DND-41 (cell line): ENCODE results near the gene PAPLN.

ENCODE experiments used
- ATAC-seq: fragments of 200-7000 bp; cut with Tn5 transposase; 3 replicates; pipeline ENCODE4 v1.9.1; 2021; ENCODE audit warnings: low read depth; ENCODE audit not compliant: insufficient read depth
- DNase-seq: peaks from one replicate; pipeline ENCODE4 v3.0.0-alpha.2; 2020
- H2AFZ ChIP-seq: 2 replicates; pipeline ENCODE4 v1.6.0; 2012; ENCODE audit warnings: low read depth, low read length
- H3K27ac ChIP-seq: 2 replicates; pipeline ENCODE4 v1.5.1; 2012; ENCODE audit warnings: low read length, inconsistent platforms
- H3K27me3 ChIP-seq: fragments of 200-600 bp; sonication (generic); 2 replicates; pipeline ENCODE4 v1.6.0; 2012; ENCODE audit warnings: low read length, mild to moderate bottlenecking, inconsistent platforms; ENCODE audit not compliant: insufficient read depth, poor library complexity
- H3K36me3 ChIP-seq: 2 replicates; pipeline ENCODE4 v1.5.1; 2012; ENCODE audit warnings: low read length, inconsistent platforms; ENCODE audit not compliant: insufficient read depth
- H3K4me1 ChIP-seq: 2 replicates; pipeline ENCODE4 v1.5.1; 2012; ENCODE audit warnings: mild to moderate bottlenecking, low read length; ENCODE audit not compliant: insufficient read depth
- H3K4me2 ChIP-seq: 2 replicates; pipeline ENCODE4 v1.6.0; 2012; ENCODE audit warnings: mild to moderate bottlenecking, moderate library complexity, low read length, inconsistent platforms; ENCODE audit not compliant: insufficient read depth
- H3K4me3 ChIP-seq, 2 experiments: fragments of 200-600 bp in 1 of 2; shearing (Covaris generic) in 1 of 2; 2 replicates each; pipeline ENCODE4 v1.5.1; 2012 to 2016; ENCODE audit warnings: inconsistent platforms in 2 of 2, low read length in 2 of 2, mild to moderate bottlenecking in 2 of 2, low read depth in 1 of 2, moderate library complexity in 1 of 2
- H3K79me2 ChIP-seq: 2 replicates; pipeline ENCODE4 v1.6.0; 2012; ENCODE audit warnings: low read length, inconsistent platforms; ENCODE audit not compliant: insufficient read depth
- H3K9ac ChIP-seq: 2 replicates; pipeline ENCODE4 v1.6.0; 2012; ENCODE audit warnings: low read depth, mild to moderate bottlenecking, inconsistent platforms, low read length, moderate library complexity
- H3K9me3 ChIP-seq: 2 replicates; pipeline ENCODE4 v1.5.1; 2012; ENCODE audit warnings: low read length, moderate library complexity, mild to moderate bottlenecking, inconsistent platforms; ENCODE audit not compliant: insufficient read depth, severe bottlenecking
- H4K20me1 ChIP-seq: 2 replicates; pipeline ENCODE4 v1.6.0; 2012; ENCODE audit warnings: low read length; ENCODE audit not compliant: insufficient read depth
- CTCF ChIP-seq: IDR thresholded peaks from 2 replicates; pipeline ENCODE4 v1.5.1; 2012; ENCODE audit warnings: borderline replicate concordance, low read length, moderate library complexity, mild to moderate bottlenecking; ENCODE audit not compliant: poor library complexity, severe bottlenecking; ENCODE audit errors: extremely low read depth
- EZH2 ChIP-seq: IDR thresholded peaks from 3 replicates; pipeline ENCODE4 v1.6.1; 2012; ENCODE audit warnings: borderline replicate concordance, low read depth, mild to moderate bottlenecking, moderate library complexity, low read length, inconsistent platforms; ENCODE audit not compliant: severe bottlenecking

Gene PAPLN

GRCh38 chr14:73234029-73234428 is 3.3 kb upstream of the PAPLN start:
- Histone ChIP-seq H3K27ac (no peak overlapping the region), H3K4me3 (no peak overlapping the region), H3K27me3 (peaks cover 8% of the 10 kb centered on the region), H3K36me3 (no peaks in the 10 kb centered on the region), H3K79me2 (no peaks in the 10 kb centered on the region), H3K4me1 (no peaks in the 10 kb centered on the region), H3K4me2 (no peak overlapping the region), H3K9ac (no peak overlapping the region), H2AFZ (no peak overlapping the region), H3K9me3 (no peaks in the 10 kb centered on the region), H4K20me1 (no peaks in the 10 kb centered on the region)
- no peak for TF ChIP-seq EZH2
- TF ChIP-seq CTCF, result no peak
- DNase-seq, result no peak
- no peak for ATAC-seq

GRCh38 chr14:73234586-73235394 is 2.5 kb upstream of the PAPLN start:
- Histone ChIP-seq H3K27ac (no peak overlapping the region), H3K36me3 (no peaks in the 10 kb centered on the region), H2AFZ (no peak overlapping the region), H3K4me2 (no peak overlapping the region), H3K9me3 (no peaks in the 10 kb centered on the region), H3K4me3 (no peak overlapping the region), H3K9ac (no peak overlapping the region), H3K4me1 (no peaks in the 10 kb centered on the region), H3K27me3 (peaks cover 8% of the 10 kb centered on the region), H4K20me1 (no peaks in the 10 kb centered on the region), H3K79me2 (no peaks in the 10 kb centered on the region)
- no peak for DNase-seq
- ATAC-seq, result no peak
- no peak for TF ChIP-seq CTCF
- TF ChIP-seq EZH2, result no peak

GRCh38 chr14:73235531-73236155 is 1.7 kb upstream of the PAPLN start:
- DNase-seq, result no peak
- Histone ChIP-seq H3K4me2 (no peak overlapping the region), H3K79me2 (no peaks in the 10 kb centered on the region), H3K9ac (no peak overlapping the region), H3K36me3 (no peaks in the 10 kb centered on the region), H3K4me3 (no peak overlapping the region), H2AFZ (no peak overlapping the region), H3K27ac (no peak overlapping the region), H4K20me1 (no peaks in the 10 kb centered on the region), H3K4me1 (no peaks in the 10 kb centered on the region), H3K9me3 (no peaks in the 10 kb centered on the region), H3K27me3 (peaks cover 8% of the 10 kb centered on the region)
- TF ChIP-seq EZH2, result no peak
- TF ChIP-seq CTCF, result no peak
- no peak for ATAC-seq

- Histone ChIP-seq H3K36me3 (no peaks in the 10 kb centered on the region), H2AFZ (no peak overlapping the region), H3K27me3 (peaks cover 8% of the 10 kb centered on the region), H4K20me1 (no peaks in the 10 kb centered on the region), H3K4me1 (no peaks in the 10 kb centered on the region), H3K27ac (no peak overlapping the region), H3K9ac (no peak overlapping the region), H3K4me2 (no peak overlapping the region), H3K4me3 (no peak overlapping the region), H3K79me2 (no peaks in the 10 kb centered on the region), H3K9me3 (no peaks in the 10 kb centered on the region)
- no peak for ATAC-seq
- no peak for DNase-seq
- TF ChIP-seq CTCF, result no peak
These were observed 1.1 kb upstream of the PAPLN start for GRCh38 chr14:73236157-73236556.
